Measurements from ENCODE around the gene NEDD8.
"Not testable (repeated sequence)": the region's sequence is repeated elsewhere in the genome, so short reads cannot be mapped to it uniquely, and the experiment has no call there.

NEDD8 gene

DNA sequence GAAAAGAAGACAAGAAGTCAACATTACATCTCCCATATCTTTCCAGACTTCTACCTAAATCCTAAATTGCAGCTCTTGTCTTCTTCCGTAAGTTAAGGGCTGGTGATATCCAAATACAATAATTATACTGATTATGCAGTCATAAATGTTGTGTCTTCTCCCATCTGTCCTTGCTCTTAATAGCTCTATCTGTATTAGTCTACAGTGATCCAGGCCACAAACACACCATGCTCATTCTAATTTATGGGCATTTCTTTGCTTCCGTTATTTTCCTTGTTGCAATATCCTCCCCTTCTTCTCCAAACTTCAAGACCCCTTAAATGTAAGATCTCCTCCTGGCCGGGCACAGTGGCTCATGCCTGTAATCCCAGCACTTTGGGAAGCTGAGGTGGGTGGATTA, 12.6 kb downstream of the NEDD8 start:
- Histone ChIP-seq H3K4me1 (ENCODE audit: insufficient read depth, low read length) (peaks cover 22% of the 10 kb centered on the region), H3K4me3 (ENCODE audit: low read depth in 1 of 2, low read length in 2 of 2) (no peak overlapping the region), H3K36me3 (ENCODE audit: insufficient read depth, low read length) (peaks cover 11% of the 10 kb centered on the region), H3K79me2 (ENCODE audit: insufficient read depth, low read length) (peaks cover 55% of the 10 kb centered on the region), H3K27ac (ENCODE audit: low read length) (no peak overlapping the region), H3K9ac (ENCODE audit: low read depth, low read length) (no peak overlapping the region), H3K9me3 (ENCODE audit: insufficient read depth, low read length, severe bottlenecking) (no peaks in the 10 kb centered on the region), H3K27me3 (ENCODE audit: insufficient read depth, low read length, poor library complexity) (no peaks in the 10 kb centered on the region), H3K4me2 (ENCODE audit: insufficient read depth, low read length) (no peak overlapping the region), H2AFZ (ENCODE audit: low read depth, low read length) (no peak overlapping the region), H4K20me1 (ENCODE audit: insufficient read depth, low read length) (peaks cover 2% of the 10 kb centered on the region; the same call in 1 of the 2 replicates)
- TF ChIP-seq EZH2 (IDR thresholded peaks at IDR 0.05; ENCODE audit: borderline replicate concordance, low read depth, low read length, severe bottlenecking), result no peak
- TF ChIP-seq, protein P1, sequence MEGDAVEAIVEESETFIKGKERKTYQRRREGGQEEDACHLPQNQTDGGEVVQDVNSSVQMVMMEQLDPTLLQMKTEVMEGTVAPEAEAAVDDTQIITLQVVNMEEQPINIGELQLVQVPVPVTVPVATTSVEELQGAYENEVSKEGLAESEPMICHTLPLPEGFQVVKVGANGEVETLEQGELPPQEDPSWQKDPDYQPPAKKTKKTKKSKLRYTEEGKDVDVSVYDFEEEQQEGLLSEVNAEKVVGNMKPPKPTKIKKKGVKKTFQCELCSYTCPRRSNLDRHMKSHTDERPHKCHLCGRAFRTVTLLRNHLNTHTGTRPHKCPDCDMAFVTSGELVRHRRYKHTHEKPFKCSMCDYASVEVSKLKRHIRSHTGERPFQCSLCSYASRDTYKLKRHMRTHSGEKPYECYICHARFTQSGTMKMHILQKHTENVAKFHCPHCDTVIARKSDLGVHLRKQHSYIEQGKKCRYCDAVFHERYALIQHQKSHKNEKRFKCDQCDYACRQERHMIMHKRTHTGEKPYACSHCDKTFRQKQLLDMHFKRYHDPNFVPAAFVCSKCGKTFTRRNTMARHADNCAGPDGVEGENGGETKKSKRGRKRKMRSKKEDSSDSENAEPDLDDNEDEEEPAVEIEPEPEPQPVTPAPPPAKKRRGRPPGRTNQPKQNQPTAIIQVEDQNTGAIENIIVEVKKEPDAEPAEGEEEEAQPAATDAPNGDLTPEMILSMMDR (IDR thresholded peaks at IDR 0.05; ENCODE audit: borderline replicate concordance, extremely low read depth, low read length, poor library complexity, severe bottlenecking), result no peak
- ATAC-seq (ENCODE audit: insufficient read depth, low read depth), result no peak
- no peak for DNase-seq

DNA sequence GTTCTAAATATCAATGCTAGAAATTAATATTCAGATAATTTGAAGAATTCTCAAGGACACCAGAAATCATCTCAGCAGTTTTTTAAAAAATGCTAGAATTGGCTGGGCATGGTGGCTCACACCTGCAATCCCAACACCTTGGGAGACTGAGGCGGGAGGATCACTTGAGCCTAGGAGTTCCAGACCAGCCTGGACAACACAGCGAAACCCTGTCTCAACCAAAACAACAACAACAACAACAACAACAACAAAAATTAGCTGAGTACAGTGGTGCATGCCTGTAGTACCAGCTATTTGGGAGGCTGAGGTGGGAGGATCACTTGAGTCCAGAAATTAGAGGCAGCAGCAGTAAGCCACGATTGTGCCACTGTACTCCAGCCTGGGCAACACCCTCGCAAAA, 13.1 kb downstream of the NEDD8 start:
- Histone ChIP-seq H2AFZ (ENCODE audit: low read depth, low read length) (no peak overlapping the region), H3K79me2 (ENCODE audit: insufficient read depth, low read length) (peaks cover 54% of the 10 kb centered on the region), H3K9ac (ENCODE audit: low read depth, low read length) (no peak overlapping the region), H3K4me2 (ENCODE audit: insufficient read depth, low read length) (no peak overlapping the region), H3K4me1 (ENCODE audit: insufficient read depth, low read length) (peaks cover 26% of the 10 kb centered on the region), H3K27me3 (ENCODE audit: insufficient read depth, low read length, poor library complexity) (no peaks in the 10 kb centered on the region), H4K20me1 (ENCODE audit: insufficient read depth, low read length) (peaks cover 2% of the 10 kb centered on the region; the same call in 1 of the 2 replicates), H3K4me3 (ENCODE audit: low read depth in 1 of 2, low read length in 2 of 2) (no peak overlapping the region), H3K36me3 (ENCODE audit: insufficient read depth, low read length) (peaks cover 11% of the 10 kb centered on the region), H3K9me3 (ENCODE audit: insufficient read depth, low read length, severe bottlenecking) (no peaks in the 10 kb centered on the region), H3K27ac (ENCODE audit: low read length) (no peak overlapping the region)
- DNase-seq (no peak), ATAC-seq (ENCODE audit: insufficient read depth, low read depth) (no peak)
- TF ChIP-seq EZH2 (IDR thresholded peaks at IDR 0.05; ENCODE audit: borderline replicate concordance, low read depth, low read length, severe bottlenecking), result no peak

DNA sequence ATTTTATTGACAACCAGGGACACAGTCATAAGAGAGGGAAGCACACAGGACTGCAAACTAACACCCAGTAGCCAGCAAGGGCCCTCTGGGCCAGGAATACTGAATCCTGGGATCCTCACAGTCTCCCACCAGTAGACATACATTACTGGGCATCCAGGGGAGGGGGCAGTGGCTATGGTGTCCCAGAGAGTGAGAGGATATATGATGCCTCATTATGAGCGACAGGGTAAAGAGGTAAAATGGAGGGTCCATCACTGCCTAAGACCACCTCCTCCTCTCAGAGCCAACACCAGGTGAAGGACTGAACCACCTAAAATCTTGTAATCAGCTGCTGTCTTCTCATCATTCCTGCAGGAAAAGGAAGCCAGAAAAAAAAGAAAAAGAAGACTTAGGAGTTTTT, 15.3 kb downstream of the NEDD8 start:
- not testable (repeated sequence) for ATAC-seq (ENCODE audit: insufficient read depth, low read depth); H3K27ac ChIP-seq (ENCODE audit: low read length); H3K9me3 ChIP-seq (ENCODE audit: insufficient read depth, low read length, severe bottlenecking); DNase-seq; H3K27me3 ChIP-seq (ENCODE audit: insufficient read depth, low read length, poor library complexity); H4K20me1 ChIP-seq (ENCODE audit: insufficient read depth, low read length); H3K9ac ChIP-seq (ENCODE audit: low read depth, low read length); H2AFZ ChIP-seq (ENCODE audit: low read depth, low read length); H3K4me3 ChIP-seq (ENCODE audit: low read depth in 1 of 2, low read length in 2 of 2)
- Histone ChIP-seq H3K4me2 (ENCODE audit: insufficient read depth, low read length) (0 out of 2 replicates have a peak overlapping the region, but pooled peaks have one; percentile 92), H3K36me3 (ENCODE audit: insufficient read depth, low read length) (peaks cover 11% of the 10 kb centered on the region), H3K4me1 (ENCODE audit: insufficient read depth, low read length) (peaks cover 39% of the 10 kb centered on the region), H3K79me2 (ENCODE audit: insufficient read depth, low read length) (peaks cover 51% of the 10 kb centered on the region)

DNA sequence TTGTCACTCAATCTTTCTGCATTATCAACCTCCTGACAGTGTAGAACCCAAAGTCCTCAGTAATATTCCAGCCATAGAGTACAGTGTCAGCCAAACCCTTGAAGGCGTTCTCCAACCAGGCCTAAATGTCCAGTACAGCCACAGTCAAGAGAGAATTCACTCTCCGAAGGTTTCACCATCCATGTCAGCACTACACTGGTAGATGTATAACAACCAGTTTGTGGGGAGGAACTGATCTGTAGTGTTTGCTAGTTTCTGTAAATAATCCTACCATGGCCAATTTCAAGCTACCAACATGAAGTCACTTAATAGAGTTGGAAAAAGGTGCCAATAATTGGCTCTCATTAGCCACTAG, 15.8 kb downstream of the NEDD8 start:
- no peaks in the 10 kb centered on the region for H3K27me3 ChIP-seq (ENCODE audit: insufficient read depth, low read length, poor library complexity)
- H3K4me3 ChIP-seq (ENCODE audit: low read depth in 1 of 2, low read length in 2 of 2), result peak overlapping the region in 1 of 2 experiments; percentile 89; a peak in 2 of 4 replicates
- TF ChIP-seq EZH2 (IDR thresholded peaks at IDR 0.05; ENCODE audit: borderline replicate concordance, low read depth, low read length, severe bottlenecking), result no peak
- TF ChIP-seq, protein P1 (IDR thresholded peaks at IDR 0.05; ENCODE audit: borderline replicate concordance, extremely low read depth, low read length, poor library complexity, severe bottlenecking), result no peak
- H3K79me2 ChIP-seq (ENCODE audit: insufficient read depth, low read length), result peaks cover 57% of the 10 kb centered on the region
- peaks cover 44% of the 10 kb centered on the region for H3K4me1 ChIP-seq (ENCODE audit: insufficient read depth, low read length)
- H3K36me3 ChIP-seq (ENCODE audit: insufficient read depth, low read length), result peaks cover 15% of the 10 kb centered on the region
- DNase-seq, result no peak
- H4K20me1 ChIP-seq (ENCODE audit: insufficient read depth, low read length), result no peaks in the 10 kb centered on the region
- 0 out of 2 replicates have a peak overlapping the region, but pooled peaks have one; percentile 14 for H3K27ac ChIP-seq (ENCODE audit: low read length)
- peak overlapping the region; percentile 92 for H3K4me2 ChIP-seq (ENCODE audit: insufficient read depth, low read length)
- no peak for ATAC-seq (ENCODE audit: insufficient read depth, low read depth)
- H2AFZ ChIP-seq (ENCODE audit: low read depth, low read length), result peak overlapping the region; percentile 56; the same call in 1 of the 2 replicates
- H3K9me3 ChIP-seq (ENCODE audit: insufficient read depth, low read length, severe bottlenecking), result no peaks in the 10 kb centered on the region
- H3K9ac ChIP-seq (ENCODE audit: low read depth, low read length), result peak overlapping the region; percentile 84
